GM12801 (cell line): ENCODE results near the gene FARS2.

Experiments
- CTCF ChIP-seq: IDR thresholded peaks from one replicate; pipeline ENCODE4 v1.5.1; 2011; ENCODE audit warnings: control low read depth; ENCODE audit not compliant: insufficient read length; ENCODE audit errors: extremely low read depth

The FARS2 gene

GRCh38 chr6:5587648-5588047 lies 326.3 kb downstream of the FARS2 start:
- no peak for TF ChIP-seq CTCF

GRCh38 chr6:5589422-5590141 lies 328.3 kb downstream of the FARS2 start:
- TF ChIP-seq CTCF: no peak

GRCh38 chr6:5590187-5590586 lies 328.9 kb downstream of the FARS2 start:
- TF ChIP-seq CTCF: no peak

GRCh38 chr6:5592886-5593519 lies 331.7 kb downstream of the FARS2 start:
- TF ChIP-seq CTCF: no peak

GRCh38 chr6:5595184-5595583 lies 333.9 kb downstream of the FARS2 start:
- TF ChIP-seq CTCF: no peak

GRCh38 chr6:5597413-5597812 lies 336.1 kb downstream of the FARS2 start:
- no peak for TF ChIP-seq CTCF

GRCh38 chr6:5598123-5598522 lies 336.8 kb downstream of the FARS2 start:
- no peak for TF ChIP-seq CTCF
